ENCODE results near the gene MSH5.

MSH5 gene

DNA sequence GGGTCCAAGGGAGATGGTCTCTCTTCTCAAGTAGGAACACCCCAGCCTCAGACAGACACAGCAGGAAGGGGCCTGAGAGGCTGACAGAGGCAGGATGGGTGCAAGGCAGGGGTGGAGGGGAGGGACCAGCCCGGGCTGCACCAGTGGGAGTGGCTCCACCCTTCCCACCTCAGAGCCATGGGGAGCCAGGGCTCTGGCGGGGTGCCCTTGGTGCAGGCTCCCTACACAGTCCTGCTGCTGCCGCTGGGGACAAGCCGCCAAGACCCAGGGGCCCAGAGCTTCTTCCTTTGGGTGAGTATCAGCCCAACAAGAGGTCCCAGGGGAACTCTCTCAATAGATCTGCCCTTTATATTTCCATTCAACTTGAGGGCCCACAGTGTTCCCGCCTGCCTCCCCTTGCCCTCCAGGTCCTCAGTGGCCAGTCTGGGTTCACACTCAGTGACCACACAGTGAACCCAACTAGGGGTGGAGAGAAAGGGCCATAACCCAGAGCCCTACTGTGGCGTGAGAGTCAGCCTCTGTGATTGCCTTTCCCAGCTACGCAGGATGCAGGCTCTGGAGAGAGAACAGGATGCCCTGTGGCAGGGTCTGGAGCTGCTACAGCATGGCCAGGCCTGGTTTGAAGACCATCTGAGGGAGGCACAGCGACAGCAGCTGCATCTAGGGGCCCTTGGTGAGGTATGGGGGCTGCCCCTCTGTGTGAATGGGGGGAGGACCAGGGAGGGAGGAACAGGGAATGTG, 23.2 kb downstream of the MSH5 start:
- no peak for DNase-seq

- DNase-seq = peak; percentile 27 to 60
These were observed 23.8 kb downstream of the MSH5 start for GRCh38 chr6:31763619-31763940.

- no peak for DNase-seq
These were observed 24.4 kb downstream of the MSH5 start for GRCh38 chr6:31764198-31764597.

DNA sequence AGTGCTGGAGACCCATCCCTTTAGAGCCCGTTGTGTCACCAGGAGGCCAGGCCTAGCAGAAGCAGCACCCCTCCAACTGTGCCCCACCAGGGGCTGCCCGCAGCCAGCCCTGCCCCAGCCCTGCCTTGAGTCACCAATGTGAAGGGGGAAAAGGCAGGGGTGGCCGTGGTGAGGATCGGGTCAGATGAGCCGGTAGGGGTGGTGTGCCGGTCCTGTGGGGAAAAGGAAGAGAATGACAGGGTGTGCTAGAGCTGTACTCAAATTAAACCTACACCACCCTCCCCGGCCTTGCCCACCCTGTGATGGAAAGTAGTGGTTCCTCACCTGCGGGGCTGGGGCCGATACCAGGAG, 25.7 kb downstream of the MSH5 start:
- no peak for DNase-seq

- peak in 1 of 2 experiments; percentile 32 for DNase-seq
These were observed 26.3 kb downstream of the MSH5 start for GRCh38 chr6:31765910-31766794.

- no peak for DNase-seq
These were observed 27.4 kb downstream of the MSH5 start for GRCh38 chr6:31767096-31767645.

- DNase-seq = no peak
These were observed 28.8 kb downstream of the MSH5 start for GRCh38 chr6:31768363-31769257.

DNA sequence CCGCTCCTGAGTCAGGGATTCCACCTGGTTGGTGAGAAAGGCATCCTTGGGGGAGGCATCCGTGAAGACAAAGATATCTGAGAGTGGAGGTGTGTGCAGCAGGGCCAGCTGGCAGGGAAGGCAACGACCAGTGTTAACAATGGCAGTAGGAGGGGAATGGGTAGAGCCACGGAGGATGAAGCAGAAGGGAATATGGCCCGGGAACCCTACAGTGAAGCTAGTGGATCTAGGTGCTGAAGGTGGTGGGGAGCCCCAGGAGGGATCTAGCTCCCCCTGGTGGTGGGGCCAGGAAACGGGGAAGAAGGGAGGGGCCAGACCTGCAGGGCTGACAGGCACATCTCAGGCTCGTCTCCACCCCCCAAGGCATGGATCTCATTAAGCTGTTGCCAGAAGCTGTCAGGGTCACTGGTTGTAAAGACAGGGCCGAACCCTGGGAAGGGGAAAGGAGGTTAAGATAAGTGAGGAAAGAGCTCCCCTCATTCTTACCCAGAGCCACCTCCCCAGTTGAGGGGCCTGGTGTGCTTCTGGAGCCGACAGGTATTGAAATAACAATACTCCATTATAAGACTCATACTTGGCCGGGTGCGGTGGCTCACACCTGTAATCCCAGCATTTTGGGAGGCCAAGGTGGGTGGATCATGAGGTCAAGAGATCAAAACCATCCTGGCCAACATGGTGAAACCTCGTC, 30.0 kb downstream of the MSH5 start:
- DNase-seq = peak in 1 of 2 experiments; percentile 55

DNA sequence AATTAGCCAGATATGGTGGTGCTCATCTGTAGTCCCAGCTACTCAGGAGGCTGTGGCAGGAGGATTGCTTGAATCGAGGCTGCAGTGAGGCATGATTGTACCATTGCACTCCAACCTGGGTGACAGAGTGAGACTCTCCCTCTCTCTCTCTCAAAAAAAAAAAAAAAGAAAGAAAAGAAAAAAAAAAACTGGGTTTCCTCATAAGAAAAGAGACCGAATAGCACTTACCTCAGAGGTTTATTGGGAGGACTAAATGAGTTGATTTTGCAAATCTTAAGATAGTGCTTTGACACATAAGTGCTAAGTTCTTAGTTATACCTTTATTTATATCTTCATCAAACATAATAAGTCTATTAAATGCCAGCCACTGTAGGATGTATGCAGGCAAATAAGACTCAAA, 31.1 kb downstream of the MSH5 start:
- no peak for DNase-seq

DNA sequence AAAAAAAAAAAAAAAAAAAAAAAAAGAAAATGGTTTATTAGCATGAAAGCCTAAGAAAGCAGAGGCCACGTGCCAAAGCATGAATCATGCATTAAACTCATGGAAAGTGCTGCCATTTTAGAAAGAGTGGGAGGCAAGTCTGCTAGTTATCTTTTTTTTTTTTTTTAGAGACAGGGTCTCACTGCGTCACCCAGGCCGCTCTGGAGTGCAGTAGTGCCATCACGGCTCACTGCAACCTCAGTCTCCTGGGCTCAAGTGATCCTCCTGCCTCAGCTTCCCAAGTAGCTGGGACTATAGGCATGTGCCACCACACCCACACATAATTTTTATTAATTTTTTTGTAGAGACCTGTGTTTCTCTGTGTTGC, 32.2 kb downstream of the MSH5 start:
- no peak for DNase-seq

GRCh38 chr6:31775184-31775583, 35.4 kb downstream of the MSH5 start:
- DNase-seq = no peak

DNA sequence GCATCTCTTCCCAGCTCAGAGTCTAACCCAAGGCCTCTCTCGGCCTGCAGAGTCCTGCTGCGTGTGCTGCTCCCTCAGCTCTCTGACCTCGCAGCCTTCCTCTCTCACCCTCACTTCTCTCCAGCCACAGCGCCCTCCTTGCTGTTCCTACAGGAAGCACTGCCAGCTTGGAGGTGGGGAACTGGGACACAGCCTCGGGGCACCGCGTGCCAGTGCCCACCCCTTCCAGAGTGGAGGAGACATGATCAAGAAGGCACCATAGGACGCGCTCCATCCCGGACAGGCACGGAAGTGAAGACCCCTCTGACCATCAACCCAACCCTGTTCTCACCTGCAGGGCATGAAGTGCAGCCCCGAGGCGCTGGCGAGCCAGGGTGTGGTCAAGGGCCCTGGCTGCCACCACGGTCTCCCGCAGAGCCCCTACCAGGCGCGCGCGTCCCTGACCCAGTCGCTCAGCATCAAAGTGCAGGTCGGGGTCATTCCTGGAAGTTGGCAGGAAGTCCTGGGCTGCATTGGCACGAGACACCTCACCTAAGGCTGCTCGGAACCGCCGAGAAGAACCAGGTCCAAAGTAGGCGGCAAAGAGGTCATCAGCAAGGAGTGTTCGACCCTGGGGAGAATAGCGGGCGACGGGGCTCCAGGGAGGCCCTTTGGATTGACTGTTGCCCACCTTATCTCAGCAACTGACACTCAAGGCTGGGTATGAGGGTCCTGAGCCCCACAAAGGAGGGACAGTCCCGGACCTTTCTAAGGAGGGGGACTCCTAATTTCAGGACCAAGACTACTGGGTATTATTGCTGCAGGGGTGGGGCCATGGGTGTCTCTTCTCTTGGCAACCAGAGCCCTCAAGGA, 36.1 kb downstream of the MSH5 start:
- DNase-seq = no peak

- DNase-seq = peak in 1 of 2 experiments; percentile 61
These were observed 36.7 kb downstream of the MSH5 start for GRCh38 chr6:31776485-31776988.

- peak in 1 of 2 experiments; percentile 61 for DNase-seq
These were observed 37.3 kb downstream of the MSH5 start, which contains the start of gene VWA7 for GRCh38 chr6:31776989-31777666. VWA7 (minus strand) TSS chr6:31777328; CDS start chr6:31776779, 549 bp downstream.

DNA sequence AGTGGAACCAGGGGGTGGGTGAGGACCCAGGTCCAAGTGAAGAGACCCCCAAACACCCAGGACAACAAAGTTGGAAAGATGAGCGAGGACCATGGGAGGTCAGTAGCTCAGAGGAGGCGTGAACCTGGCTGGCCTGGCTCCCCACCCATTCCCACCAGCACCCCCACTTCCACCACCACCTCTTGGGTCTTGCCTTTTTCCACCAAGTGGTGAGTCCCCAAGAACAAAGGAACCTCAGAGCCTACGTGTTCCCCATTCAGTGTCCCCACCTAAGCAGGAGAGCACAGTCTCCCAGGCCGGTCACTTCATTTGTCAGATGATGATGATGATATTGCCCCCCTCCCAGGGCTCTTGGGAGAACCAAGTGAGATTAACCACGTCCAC, 37.9 kb downstream of the MSH5 start:
- no peak for DNase-seq

DNA sequence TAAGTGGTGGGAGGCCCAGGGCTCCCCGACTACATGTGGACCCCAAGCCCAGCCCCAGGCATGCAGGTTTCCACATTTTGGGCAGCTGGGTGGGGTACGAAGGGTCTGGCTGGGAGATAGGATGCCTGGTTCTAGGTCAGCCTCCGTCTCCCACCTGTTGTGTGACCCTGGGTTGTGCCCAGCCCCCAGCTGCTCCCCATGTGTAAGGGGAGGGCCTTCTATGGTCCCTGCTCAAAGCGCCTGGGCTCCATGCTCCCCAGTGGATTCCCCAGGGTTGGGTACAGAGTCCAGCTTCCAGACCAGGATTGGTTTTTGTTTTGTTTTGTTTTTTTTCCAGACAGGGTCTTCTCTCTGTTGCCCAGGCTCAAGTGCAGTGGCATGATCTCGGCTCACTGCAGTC, 38.4 kb downstream of the MSH5 start:
- no peak for DNase-seq

GRCh38 chr6:31778999-31779885, 39.4 kb downstream of the MSH5 start:
- DNase-seq = no peak

GRCh38 chr6:31779908-31780307, 40.1 kb downstream of the MSH5 start:
- DNase-seq = no peak

GRCh38 chr6:31780507-31781243, 40.9 kb downstream of the MSH5 start:
- DNase-seq = no peak

Measured in NCI-H526 (cell line).